D721Med (cell line): ENCODE results near the gene IDH2.

ENCODE experiments used
- DNase-seq: peaks from one replicate; pipeline ENCODE4 v3.0.0; 2011; ENCODE audit warnings: low spot score; ENCODE audit not compliant: insufficient read length
- FAIRE-seq: peaks from 2 replicates; lab custom pipeline; 2011; peaks lifted over from hg19 to GRCh38; lab: Jason Lieb, UNC
- TF ChIP-seq, protein P1 (sequence below): IDR thresholded peaks from 2 replicates; pipeline ENCODE4 v1.5.1; 2012; ENCODE audit warnings: mild to moderate bottlenecking, control low read depth; ENCODE audit not compliant: insufficient read depth; ENCODE audit errors: missing control alignments

The IDH2 gene

GRCh38 chr15:90090226-90090848, 11.9 kb downstream of the IDH2 start:
- FAIRE-seq, result no peak
- TF ChIP-seq, protein P1, sequence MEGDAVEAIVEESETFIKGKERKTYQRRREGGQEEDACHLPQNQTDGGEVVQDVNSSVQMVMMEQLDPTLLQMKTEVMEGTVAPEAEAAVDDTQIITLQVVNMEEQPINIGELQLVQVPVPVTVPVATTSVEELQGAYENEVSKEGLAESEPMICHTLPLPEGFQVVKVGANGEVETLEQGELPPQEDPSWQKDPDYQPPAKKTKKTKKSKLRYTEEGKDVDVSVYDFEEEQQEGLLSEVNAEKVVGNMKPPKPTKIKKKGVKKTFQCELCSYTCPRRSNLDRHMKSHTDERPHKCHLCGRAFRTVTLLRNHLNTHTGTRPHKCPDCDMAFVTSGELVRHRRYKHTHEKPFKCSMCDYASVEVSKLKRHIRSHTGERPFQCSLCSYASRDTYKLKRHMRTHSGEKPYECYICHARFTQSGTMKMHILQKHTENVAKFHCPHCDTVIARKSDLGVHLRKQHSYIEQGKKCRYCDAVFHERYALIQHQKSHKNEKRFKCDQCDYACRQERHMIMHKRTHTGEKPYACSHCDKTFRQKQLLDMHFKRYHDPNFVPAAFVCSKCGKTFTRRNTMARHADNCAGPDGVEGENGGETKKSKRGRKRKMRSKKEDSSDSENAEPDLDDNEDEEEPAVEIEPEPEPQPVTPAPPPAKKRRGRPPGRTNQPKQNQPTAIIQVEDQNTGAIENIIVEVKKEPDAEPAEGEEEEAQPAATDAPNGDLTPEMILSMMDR, result no peak

DNA sequence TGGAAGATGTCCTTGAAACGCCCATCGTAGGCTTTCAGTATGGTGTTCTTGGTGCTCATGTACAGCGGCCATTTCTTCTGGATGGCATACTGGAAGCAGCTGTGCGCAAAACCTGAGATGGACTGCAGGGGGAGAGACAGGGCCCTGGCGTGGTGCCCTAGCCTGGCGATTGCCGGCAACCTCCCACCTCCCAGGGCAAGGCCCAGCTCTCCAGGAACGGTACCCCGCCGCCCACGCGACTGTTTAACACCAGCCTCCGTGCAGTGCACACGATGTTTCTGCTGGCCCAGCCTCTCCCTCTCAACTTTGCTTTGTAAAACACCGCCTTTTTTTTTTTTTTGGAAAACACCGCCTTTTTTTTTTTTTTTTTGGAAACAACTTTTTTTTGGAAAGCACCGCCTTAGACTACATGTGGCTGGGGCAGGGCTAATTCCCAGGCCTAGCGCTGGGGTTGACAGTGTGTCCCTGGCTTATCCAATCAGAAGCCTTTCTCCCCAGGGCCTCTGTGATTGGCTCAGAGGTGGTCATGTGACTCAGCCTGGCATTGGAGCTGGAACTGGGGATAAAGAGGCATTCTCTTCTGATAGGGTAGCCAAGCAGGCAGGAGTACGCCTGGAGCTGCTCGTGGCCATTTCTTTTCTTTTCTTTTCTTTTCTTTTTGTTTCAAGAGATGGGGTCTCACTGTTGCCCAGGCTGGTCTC, 14.7 kb downstream of the IDH2 start:
- TF ChIP-seq, protein P1, result no peak
- no peak for FAIRE-seq

More at GRCh38 chr15:90090226-90090848, 11.9 kb downstream of the IDH2 start:
- DNase-seq, result no peak

DNA sequence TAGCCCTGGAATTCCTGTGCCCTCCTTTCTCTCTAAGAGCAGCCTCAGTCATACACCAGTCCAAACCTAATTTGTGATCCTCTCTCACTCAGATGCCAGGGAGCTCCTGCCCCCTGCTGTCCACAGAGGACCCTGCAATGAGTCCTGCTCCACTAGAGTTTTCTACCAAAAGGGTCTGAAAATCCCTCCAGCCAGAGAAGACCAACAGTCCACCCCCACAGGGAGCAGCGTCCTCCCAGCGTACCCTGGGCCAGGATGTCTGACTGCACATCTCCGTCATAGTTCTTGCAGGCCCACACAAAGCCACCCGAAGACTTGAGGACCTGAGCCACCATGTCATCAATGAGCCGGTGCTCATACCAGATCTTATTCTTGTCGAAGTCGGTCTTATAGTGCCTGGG, 15.4 kb downstream of the IDH2 start:
- TF ChIP-seq, protein P1, result peak; percentile 59
- FAIRE-seq, result no peak
- peak; percentile 63 for DNase-seq

More for the DNA sequence above, 14.7 kb downstream of the IDH2 start:
- DNase-seq, result no peak

DNA sequence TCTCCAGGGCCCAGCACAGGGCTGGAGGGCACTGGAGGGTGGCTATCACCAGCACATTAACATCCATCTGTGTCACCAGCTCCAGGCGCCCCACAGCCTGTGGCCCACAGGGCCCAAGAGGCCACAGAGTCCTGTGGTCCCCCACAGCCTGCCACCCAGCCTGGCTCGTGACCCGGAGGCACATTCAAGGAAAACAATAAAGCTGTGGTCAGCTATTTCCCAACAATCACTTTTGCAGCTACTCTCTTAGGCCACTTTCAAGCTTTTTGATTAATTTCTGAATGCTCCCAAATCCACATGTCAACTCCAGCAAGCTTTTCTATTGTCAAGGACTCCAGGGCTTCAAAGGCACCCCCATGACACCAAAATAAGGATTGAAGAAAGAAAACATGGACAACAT, 16.7 kb downstream of the IDH2 start:
- DNase-seq, result no peak
- FAIRE-seq, result no peak
- TF ChIP-seq, protein P1, result no peak

DNA sequence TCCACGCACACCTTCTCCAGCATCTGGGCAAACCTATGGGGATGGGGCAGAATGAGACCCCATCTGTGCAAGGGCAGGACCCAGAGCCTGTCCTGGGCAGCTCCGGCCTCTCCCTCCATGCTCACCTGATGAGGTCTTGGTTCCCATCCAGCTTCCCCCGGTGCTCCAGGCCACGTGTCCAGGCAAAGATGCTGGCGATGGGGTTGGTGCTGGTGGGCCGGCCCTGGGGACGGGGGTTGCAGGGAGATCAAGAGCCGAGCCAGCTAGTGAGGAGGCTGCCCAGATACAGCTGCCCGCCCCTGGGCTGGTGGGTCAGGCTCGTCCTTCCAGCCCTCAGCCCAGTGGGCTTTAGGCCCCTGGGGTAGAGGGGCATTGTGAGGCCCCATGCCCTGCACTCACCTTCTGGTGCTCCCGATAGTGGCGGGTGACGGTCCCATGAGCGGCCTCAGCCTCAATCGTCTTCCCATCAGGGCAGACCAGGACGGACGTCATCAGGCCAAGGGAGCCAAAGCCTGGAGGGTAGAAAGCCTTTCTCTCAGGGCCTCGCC, 17.3 kb downstream of the IDH2 start:
- DNase-seq (no peak), FAIRE-seq (no peak)
- TF ChIP-seq, protein P1, result no peak

- FAIRE-seq, result no peak
- DNase-seq, result no peak
These were observed 18.2 kb downstream of the IDH2 start for GRCh38 chr15:90083954-90084607.

More at GRCh38 chr15:90083954-90084607, 18.2 kb downstream of the IDH2 start:
- TF ChIP-seq, protein P1, result no peak
